CD4-positive, alpha-beta T cell treated with Interleukin-12 subunit alpha and Interleukin-12 subunit beta, for 1 hour (primary cell): ENCODE measurements around the gene GSG1L.

Source experiments
- DNase-seq: peaks from one replicate; pipeline ENCODE4 v3.0.0-alpha.2; 2020

Gene GSG1L

DNA sequence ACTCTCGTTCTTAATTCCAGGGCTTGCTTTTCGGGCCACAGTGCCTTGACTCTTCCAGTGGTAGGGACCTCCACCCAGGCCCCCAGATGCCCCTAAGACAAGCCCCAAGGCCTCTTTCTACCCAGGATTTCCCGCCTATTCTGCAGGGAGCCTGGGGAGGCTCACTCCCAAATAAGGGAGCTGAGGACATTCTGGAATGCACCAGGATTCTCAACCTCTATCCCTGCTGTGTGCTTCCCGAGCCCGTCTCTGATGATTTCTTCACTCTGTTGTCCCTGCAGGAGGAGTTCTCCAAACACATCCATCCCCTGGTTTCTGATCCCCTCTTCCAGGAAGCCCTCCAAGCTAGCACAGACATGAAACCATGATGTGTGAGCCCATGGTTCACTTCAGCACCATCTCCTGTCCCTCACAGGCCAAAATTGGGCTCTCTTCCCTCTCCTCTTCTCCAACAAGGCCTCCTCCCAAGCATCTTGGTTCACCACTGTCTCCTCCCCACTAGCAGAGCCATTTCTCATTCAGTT lies 257.6 kb downstream of the GSG1L start:
- no peak for DNase-seq

DNA sequence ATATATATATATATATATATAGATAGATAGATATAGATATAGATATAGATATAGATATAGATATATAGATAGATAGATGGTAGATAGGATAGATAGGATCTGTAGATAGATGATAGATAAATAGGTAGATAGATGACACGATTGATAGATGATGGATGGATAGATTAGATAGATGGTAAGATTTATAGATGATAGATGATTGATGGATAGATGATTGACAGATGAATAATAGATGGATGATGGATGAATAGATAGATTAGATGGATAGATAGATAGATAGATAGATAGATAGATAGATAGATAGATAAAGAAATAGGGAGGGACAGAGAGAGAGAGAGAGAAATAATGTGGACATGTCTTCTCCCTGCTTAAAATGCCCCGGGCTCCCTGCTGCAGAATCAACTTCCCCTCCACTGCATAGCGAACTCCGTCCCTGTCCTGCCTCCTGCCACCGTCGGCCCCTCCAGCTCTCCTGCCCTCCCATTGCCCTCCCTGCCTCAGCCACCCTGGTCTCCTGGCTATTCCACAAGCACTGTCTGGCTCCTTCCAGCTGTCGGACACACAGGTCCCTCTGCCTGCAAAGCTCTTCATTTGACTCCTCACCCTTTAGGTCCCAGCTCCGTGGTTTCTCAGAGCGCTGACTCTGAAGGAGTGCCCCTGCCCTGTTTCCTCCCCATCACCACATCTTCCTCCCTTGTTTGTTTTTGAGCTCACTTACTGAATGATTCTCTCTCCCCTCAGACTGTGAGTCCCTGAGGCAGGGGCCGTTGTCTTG lies 259.6 kb downstream of the GSG1L start:
- DNase-seq = no peak

DNA sequence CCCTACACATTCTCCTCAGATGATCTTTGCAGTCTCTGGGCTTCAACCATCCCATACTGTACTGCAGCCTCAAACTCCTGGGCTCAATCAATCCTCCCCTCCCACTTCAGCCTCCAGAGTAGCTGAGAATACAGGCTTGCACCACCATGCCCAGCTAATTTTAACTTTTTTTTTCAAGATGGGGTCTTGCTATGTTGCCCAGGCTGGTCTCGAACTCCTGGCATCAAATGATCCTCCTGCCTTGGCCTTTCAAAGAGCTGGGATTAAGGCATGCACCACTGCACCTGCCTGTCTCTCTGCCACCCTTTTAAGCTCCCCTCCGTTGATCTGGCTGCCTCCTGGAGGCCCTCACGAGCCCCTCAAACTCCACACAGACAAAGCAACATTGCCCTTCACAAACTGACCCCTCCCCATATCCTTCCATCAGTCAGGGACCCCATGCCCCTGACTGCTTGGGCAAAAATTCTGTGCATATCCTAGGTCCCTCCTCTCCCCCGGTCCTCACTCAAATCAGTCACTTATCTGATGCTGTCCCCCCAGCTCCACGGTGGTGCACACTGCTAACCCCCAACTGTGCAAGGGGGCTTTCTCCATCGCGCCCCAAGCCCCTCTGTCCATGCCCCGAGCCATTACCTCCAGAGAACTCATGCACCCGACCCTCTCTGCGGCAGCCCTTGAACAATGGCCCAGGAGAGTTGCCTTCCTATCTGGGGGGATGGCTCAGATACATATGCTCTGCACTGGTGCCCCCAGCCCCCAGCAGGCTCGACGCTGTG lies 260.7 kb downstream of the GSG1L start:
- no peak for DNase-seq

DNA sequence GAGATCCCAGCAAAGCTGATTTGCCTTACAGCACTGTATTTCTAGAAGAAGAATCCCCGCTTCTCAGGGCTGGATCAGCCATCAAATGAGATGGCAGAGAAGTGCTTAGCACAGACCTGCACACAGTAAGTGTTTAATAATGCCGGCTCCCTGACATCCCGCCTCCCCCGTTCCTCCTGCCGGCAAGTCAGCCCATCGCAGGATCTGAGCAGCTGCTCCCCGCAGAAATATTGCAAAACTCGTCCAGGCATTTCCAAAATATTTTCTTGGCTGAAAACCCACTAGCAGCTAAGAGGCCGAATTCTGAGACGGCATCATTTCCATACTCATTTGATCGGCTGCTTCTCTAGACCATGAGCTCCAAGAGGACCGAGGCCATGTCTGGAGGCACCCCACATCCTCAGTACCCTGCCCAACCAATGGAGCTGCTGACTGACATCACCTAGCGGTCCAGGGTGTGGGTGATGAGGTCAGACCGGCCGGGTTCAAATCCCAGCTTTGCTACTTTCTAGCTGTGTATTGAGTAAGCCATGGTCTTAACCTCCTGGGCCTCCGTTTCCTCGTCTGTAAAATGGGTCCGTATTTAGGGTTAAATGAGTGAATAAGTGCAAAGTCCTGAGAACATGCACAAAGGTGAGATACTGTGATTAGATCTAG lies 262.1 kb downstream of the GSG1L start:
- no peak for DNase-seq

DNA sequence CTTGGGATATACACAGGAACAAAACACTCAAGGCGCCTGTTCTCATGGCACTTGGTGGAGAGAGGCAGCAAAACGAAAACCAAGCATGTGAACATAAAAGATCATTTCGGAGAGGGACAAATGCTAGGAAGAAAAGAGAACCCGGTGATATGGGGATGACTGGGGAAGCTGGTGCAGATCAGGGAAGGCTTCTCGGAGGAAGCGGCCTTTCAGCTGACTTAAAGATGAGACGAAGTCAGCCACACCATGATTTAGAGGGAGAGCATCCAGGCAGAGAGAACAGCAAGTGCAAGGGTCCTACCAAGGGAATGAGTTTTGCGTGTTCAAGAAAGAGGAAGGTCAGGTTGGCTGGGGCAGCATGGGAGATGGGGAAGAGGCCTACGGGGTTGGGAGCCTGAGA lies 262.7 kb downstream of the GSG1L start:
- no peak for DNase-seq

DNA sequence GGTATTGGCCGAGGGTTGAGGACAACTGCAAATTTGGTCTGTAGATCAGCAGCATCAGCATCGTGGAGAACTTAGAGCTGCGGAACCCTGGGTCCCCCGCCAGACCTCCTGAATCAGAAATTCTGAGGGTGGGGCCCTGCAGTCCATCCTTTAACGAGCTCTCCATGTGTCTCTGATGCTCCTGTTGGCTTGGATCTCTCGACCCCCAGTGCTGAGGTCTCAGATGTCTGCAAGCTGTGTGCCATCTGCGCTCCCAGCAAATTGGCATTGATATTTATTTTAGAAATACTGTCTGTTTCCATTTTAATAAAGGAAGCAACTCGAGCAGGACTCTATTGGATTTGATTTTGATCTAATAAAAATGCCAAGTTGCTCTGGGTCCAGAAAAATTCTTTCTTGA lies 263.6 kb downstream of the GSG1L start:
- DNase-seq = no peak

DNA sequence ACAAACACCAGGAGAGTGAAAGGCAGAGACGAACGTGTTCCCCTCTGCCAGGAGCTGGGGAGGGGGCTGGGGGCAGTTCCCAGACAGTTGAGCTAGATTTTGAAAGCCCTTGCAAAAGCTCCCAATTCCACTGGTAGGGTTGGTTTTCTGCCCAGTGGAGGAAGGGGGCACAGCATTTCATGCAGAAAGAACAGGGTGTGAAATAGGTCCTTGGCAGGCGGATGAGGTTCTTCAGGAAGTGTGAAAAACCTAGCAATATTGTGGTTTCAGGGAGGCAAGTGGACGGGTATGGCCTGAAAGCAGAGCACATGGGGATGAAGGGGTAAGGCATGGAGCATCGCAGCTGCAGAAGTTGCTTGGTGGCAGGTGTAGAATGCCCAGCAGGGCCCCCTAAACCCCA lies 265.3 kb downstream of the GSG1L start:
- DNase-seq = no peak

DNA sequence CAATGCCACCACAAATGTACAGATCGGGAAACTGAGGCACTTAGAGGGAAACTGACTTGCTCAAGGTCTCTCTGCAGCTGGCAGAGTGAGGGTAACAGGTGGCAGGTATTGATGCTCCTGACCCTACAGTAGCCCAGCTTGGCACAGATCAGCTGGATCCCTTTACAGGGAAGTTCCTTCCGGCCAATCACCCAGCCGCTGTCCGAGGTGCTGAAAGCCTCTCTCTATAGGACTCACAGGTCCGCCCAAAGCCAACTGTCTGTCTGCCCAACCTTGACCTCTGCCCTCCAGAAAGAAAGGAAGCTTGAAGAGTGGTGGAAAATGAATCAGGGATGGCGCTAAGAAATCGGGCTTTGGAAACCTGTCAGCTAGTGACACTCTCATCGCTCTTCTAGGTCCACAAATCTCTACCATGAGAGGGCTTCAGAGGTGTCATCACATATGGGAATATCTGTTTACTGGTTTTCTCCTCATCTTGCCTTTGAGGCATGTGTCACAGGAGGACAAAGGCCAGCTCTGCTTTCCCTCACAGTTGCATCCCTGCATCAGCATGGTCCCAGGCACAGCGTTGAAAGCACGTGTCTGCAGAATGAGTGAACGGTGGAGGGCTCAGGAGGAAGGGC lies 267.4 kb downstream of the GSG1L start:
- no peak for DNase-seq

DNA sequence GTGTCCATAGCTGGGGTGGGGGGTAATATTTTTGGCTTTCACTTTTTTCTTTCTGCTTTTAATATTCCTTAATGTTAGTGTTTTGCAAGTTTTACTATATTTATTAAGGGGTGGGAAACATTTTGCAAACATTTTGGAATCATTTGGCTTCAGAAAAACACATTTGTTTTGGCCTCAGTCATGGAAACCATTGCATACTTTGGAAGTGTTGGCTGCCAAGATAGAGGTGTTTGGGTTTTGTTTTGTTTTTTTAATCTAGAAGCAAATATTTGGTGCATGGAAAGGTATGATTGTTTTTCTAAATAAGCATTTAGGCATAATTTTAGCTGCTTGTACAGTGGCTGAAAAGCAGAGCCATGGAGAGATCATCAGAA lies 270.3 kb downstream of the GSG1L start:
- no peak for DNase-seq

DNA sequence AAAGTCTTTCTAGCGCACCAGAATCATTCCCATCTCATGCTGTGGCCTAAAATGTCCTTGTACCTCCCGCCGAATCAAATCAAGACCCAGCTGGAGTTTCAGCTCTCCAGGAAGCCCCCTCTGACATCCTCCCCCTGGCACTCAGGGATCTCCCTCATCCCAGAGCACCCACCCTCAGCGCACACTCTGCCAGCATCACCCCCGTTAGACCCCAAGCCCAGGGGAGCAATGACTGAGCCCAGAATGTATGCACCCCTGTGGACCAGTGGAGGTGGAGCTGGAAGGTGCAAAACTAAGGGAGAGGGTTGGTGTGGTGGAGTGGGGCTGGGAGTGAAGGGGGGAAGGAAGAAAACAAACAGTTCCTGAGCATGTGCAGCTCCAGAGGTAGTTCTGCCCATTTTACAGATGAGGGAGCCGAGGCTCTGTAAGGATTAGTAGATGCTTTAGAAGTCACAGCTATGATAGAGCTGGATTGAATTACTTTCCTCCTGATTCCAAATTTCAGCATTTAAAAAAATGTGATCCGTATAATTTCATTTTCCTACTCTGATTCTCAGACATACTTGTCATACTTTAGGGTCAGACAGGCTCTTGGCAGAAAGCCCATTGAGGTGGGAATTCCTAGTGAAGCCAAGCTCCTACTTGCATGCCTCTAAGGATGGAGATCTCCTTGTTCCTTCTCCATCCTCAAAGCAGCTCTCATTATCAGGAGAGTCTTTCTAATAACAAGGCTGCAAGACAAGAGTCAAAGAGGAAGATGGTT lies 270.8 kb downstream of the GSG1L start:
- no peak for DNase-seq

DNA sequence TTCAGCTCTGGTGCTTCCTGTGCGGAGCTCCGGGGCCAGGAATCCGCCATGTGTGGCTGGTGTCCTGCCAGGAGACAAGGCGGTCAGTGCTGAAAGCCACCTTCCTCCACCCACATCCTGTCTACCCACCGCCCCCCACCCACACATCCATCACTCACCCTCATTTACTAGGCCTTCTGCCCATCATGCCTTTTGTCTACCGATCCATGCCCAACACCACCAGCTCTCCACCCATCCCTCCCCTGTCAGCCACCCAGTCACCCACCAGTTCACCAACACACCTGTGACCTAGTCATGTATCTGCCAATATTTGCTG lies 272.2 kb downstream of the GSG1L start:
- no peak for DNase-seq

DNA sequence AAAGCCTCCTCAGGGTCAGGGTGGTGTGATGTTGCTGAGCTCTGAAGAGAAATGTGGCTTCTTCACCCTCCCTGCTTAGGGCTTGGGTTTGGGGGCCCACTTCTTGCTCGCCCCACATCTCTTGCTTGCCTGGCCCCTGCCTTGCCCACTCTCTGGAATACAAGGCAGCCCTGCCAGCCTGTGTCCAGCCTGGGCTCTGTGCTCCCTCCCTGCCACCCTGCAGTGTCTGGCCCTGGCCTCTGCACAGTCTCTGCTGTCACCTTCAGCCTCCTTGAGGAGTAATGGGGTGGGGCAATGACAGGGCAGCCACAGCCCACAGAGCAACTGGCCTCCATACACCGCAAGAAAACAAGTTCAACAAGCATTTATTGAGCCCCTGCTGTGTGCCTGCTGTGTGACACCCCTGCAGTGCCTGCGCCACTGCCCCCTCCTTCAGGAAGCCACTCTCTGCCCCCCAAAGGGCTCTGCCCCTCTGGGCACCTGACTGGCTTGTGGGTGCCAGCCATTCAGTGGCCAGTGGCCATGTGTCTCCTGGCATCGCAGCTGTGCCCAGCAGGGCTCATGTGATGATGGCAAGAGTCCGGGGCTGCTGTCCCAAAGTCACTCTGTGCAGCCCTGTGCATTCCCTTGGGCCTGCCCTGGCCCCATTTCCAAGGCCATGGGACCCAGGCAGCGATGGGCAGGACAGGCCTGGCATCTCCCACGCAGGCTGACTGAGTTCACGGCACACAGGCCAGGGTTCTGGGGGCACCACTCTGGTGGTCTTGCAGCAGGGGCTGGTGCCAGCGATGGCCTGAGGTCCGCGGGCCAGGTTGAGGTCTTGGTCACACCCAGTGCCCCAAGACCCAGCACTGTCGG lies 272.7 kb downstream of the GSG1L start:
- no peak for DNase-seq

DNA sequence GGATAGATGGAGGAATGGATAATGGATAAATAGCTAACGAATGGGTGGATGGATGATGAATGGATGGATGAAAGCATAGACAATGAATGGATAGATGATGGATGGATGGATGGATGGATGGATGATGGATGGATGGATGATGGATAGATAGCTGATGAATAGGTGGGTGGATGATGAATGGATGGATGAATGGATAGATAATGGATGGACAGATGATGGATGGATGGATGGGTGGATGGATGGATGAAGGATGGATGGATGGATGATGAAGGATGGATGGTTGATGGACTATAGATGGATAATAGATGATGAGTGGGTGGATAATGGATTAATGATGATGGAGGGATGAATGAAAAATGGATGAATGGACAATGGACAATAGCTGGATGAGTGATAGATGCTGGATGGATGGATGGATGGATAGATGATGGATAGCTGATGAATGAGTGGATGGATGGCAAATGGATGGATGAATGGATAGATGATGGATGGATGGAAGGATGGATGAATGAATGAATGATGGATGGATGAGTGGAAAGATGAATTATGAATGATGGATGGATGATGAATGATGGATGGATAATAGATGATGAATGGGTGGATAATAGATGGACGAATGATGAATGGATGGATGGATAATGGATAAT lies 273.8 kb downstream of the GSG1L start:
- DNase-seq = no peak

DNA sequence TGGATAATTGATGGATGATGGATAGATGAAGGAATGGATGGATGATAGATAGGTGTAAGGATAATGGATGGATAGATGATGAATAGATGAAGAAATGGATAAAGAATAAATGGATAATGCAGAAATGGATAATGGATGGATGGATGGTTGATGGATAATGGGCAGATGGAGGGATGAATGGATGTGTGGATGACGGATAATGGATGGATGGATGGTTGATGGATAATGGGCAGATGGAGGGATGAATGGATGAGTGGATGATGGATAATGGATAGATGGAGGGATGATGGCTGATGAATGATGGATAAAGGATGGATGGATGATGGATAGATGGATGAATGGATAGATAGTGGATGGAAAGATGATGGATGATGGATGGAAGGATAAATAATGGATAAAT lies 274.4 kb downstream of the GSG1L start:
- DNase-seq = no peak

DNA sequence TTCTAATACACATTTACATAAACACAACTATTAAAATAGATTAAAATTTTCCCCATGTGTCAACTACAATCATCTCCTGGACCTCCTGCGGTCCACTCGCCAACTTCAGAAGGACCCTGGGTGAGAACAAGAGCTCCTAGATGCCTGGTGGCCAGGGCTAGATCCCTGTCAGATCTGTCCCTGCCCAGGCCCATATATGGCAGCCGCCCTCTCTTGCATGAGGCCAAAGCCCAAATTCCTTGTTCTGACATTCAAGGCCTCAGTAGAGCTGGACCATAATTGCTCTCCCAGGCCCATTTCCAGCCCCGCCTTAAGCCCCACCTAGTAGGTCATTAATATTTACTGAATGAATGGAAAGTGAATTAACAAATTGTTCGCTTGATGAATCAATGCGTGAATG lies 275.8 kb downstream of the GSG1L start:
- DNase-seq = no peak

DNA sequence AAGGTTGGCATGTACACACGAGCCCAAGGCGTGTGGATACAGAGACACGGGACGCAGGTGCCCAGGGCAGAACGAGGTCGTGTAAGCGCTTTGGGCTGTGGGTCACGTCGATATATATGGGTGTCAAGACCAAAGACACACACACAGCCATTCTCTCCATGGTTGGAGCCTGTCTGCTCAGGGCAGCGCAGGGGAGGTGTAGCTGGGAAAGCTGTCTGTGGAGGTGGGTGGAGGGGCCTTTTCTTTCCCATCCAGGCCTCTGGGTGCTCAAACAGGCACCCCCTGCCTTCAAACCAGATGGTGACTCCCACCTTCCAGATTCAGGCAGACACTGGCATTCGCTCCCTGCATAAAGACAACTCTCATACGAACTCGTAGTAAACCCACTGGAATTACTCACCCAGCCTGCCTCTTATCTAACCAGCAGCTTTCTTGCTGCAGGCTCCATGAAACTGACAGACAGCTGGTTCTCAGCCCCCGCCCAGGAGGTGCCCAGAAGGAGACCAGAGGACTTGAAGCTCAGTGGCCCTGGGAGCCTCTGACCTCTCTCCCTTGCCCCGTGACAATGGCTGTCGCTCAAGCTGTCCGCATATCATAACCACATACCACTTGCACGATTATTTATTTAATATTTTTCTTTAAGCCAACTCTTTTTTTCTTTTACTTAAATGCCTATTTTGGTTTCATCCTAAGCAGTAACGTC lies 276.4 kb downstream of the GSG1L start:
- no peak for DNase-seq

DNA sequence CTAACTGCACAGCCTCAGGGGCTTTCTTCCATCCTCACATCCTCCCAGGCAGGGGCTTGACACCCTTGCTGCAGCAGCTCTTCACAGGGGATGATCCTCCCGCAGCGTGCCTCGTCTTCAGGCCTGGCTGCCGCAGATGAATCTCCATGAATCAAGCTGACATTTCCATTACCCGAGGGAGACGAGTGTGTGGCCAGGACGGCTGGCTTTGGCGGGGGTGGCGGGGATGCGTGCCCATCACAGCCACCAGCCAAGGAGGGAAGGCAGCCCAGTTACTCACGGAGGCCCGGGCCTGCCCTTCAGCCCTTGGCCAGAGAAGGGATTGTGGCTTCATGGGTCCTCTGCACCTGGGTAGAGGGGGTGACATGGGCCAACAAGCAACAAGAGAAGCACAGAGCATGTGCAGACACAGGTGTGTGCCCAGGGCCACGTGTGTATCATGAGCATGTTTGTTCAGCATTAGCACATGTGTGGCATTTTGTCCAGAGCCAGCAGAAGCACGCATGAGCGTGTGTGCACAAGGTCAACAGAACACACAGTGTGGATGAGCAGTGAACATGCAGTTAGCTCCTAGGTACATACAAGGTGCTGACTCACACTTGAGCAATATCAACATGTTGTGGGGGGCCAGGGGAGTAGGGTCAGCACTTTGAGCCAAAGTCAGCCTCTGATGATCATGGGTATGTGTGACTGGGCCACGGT lies 277.1 kb downstream of the GSG1L start:
- DNase-seq = no peak

DNA sequence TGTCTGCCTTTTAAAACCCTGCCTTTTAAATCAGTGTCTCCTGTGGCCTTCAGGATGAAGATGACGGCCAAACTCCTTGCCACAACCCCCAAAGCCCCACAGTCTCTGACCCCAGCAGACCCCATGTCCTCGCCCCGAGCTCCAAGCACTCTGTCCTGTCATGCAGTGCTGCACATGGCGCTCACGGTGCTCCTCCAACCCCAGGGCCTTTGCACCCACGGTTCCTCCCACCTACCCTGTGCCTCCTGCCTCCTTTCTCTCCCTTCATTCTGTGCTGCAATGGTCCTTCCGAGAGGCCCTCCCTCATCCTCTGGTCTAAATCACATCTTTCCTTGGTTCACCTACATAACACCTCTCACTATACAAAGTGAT lies 278.2 kb downstream of the GSG1L start:
- no peak for DNase-seq

DNA sequence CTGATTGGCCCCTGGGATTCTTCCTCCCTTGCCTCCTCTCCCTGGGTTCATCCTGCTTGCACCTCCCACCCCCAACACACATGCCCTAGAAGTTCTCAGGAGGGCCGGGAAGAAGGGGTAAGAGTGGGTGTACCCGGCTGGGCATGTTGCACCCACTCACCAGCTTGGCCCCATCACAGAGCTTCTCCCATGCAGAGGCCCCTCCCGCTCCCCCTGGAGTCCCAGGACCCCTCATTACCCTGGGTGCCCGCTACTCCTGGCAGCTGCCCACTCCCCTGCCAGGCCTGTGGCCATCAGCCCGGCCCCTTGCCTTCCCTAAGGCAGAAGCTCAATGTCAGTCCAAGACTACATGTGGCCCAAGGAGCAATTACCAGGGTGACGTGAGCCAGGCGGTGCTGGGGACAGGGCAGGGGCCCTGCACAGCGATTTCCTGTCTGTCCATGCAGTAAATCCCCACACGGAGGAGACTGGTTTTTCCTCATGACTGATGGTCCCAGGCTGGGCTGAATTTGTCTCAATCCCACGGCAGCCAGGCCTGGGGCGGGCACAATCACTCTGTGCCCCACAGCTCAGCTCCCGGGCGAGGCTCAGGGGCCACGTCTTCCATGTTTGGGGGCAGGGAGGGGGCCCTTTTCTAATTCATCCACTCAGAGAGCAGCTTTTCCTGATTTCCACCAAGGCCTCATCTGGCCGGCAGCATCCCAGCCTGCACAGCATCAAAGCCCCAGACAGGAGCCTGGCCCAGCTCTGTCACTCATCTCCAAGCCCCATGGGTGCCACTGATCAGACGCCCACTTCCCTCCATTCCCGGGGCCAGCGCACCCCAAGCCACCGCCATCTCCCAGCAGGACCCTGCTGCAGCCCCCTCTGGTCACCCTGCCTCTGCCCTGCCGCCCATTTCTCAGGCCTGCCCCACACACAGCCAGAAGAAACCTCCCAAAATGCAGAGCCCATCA lies 278.9 kb downstream of the GSG1L start:
- no peak for DNase-seq
